GM12878 (cell line): Measurements from ENCODE around the gene CTNNA3. TPM values are rescaled to one million over a fixed set of nuclear protein-coding genes. Genes with fewer than 3 reads are reported as not detected.

Experiments used
- ATAC-seq: fragments of 200-7000 bp; cut with Tn5 transposase; 3 replicates; pipeline ENCODE4 v1.9.1; 2020; ENCODE audit warnings: mild to moderate bottlenecking, moderate library complexity
- BruUV-seq: library from RNA; stranded (reverse); fragments of 400-500 nt; replicated peaks from 2 replicates; lab custom pipeline; 2021; lab: Mats Ljungman, UMichigan
- CTCF ChIA-PET: fragments of 300-600 bp; sonication (Branson Sonifier 250); formaldehyde crosslinking; extraction: SDS; loops from one replicate; lab custom pipeline; 2021; ENCODE audit warnings: inconsistent platforms; lab: Yijun Ruan, JAX
- POLR2A ChIA-PET: fragments of 350-600 bp; formaldehyde crosslinking; extraction: SDS; loops from one replicate; lab custom pipeline; 2021; ENCODE audit warnings: inconsistent platforms; lab: Charles Lee
- RAD21 ChIA-PET: fragments of 300-600 bp; sonication (Branson Sonifier 250); formaldehyde crosslinking; loops from one replicate; lab custom pipeline; 2023; ENCODE audit warnings: antibody characterized with exemption; ENCODE audit not compliant: unreplicated experiment; lab: Charles Lee
- SMC1A ChIA-PET: fragments of 300-600 bp; sonication (Branson Sonifier 250); formaldehyde crosslinking; loops from one replicate; lab custom pipeline; 2023; ENCODE audit not compliant: unreplicated experiment, uncharacterized antibody; lab: Charles Lee
- DNase-seq: peaks from one replicate; pipeline ENCODE4 v3.0.0-alpha.2; 2011; ENCODE audit warnings: low read depth, low spot score
- FAIRE-seq: peaks from 3 replicates; lab custom pipeline; 2011; peaks lifted over from hg19 to GRCh38; lab: Jason Lieb, UNC
- H2AFZ ChIP-seq: 2 replicates; pipeline ENCODE4 v1.6.0; 2011; ENCODE audit warnings: low read depth, low read length, control low read depth; ENCODE audit not compliant: control insufficient read depth
- H3K27ac ChIP-seq: 2 replicates; pipeline ENCODE4 v1.5.1; 2011; ENCODE audit warnings: control low read depth; ENCODE audit not compliant: control insufficient read depth, insufficient read depth
- H3K27me3 ChIP-seq, 2 experiments: replicated peaks in 1 of 2; 2 replicates each; pipeline versions ENCODE4 v1.6.0 to v1.6.1; 2011; ENCODE audit warnings: low read length in 1 of 2; ENCODE audit not compliant: control insufficient read depth in 2 of 2, insufficient read depth in 2 of 2
- H3K36me3 ChIP-seq, 2 experiments: 2 replicates each; pipeline ENCODE4 v1.5.1; 2011; ENCODE audit warnings: low read length in 1 of 2; ENCODE audit not compliant: control insufficient read depth in 2 of 2, insufficient read depth in 2 of 2
- H3K4me1 ChIP-seq: 2 replicates; pipeline ENCODE4 v1.6.1; 2011; ENCODE audit warnings: mild to moderate bottlenecking, low read length, moderate library complexity, mixed read lengths; ENCODE audit not compliant: control insufficient read depth, insufficient read depth
- H3K4me2 ChIP-seq: 2 replicates; pipeline ENCODE4 v1.6.0; 2011; ENCODE audit warnings: control low read depth; ENCODE audit not compliant: control insufficient read depth, insufficient read depth
- H3K4me3 ChIP-seq: fragments of 200-600 bp; sonication (generic); 2 replicates; pipeline ENCODE4 v1.5.1; 2016
- H3K79me2 ChIP-seq: 2 replicates; pipeline ENCODE4 v1.6.0; 2011; ENCODE audit warnings: low read length; ENCODE audit not compliant: control insufficient read depth, insufficient read depth
- H3K9ac ChIP-seq: 2 replicates; pipeline ENCODE4 v1.8.0; 2011; ENCODE audit warnings: low read length, control low read depth, mixed read lengths; ENCODE audit not compliant: control insufficient read depth, insufficient read depth
- H3K9me3 ChIP-seq: replicated peaks from 3 replicates; pipeline ENCODE4 v1.5.1; 2011; ENCODE audit warnings: mild to moderate bottlenecking, low read length; ENCODE audit not compliant: control insufficient read depth, insufficient read depth
- H4K20me1 ChIP-seq: 2 replicates; pipeline ENCODE4 v1.6.0; 2011; ENCODE audit not compliant: control insufficient read depth, insufficient read depth
- BACH1 ChIP-seq: fragments of 450-650 bp; IDR thresholded peaks from 2 replicates; pipeline ENCODE4 v1.6.1; 2017; ENCODE audit warnings: mild to moderate bottlenecking, borderline replicate concordance
- BCL11A ChIP-seq: IDR thresholded peaks from 2 replicates; pipeline ENCODE4 v1.6.1; 2011; ENCODE audit warnings: low read depth, low read length
- BHLHE40 ChIP-seq, 2 experiments: fragments of 450-650 bp in 1 of 2; IDR thresholded peaks; 2 replicates each; pipeline ENCODE4 v1.6.1; 2011 to 2017; ENCODE audit warnings: low read depth in 2 of 2, borderline replicate concordance in 1 of 2, improper control_type of control experiment in 1 of 2, low read length in 1 of 2, mild to moderate bottlenecking in 1 of 2
- CBX5 ChIP-seq: sonication (generic); IDR thresholded peaks from 2 replicates; pipeline ENCODE4 v1.6.1; 2016; ENCODE audit warnings: low read depth, moderate library complexity, mild to moderate bottlenecking, inconsistent platforms
- DPF2 ChIP-seq: fragments of 450-650 bp; IDR thresholded peaks from 2 replicates; pipeline ENCODE4 v1.6.1; 2017; ENCODE audit warnings: mild to moderate bottlenecking
- EGR1 ChIP-seq, 2 experiments: IDR thresholded peaks; 1 replicate in 1 of 2; 2 replicates in 1 of 2; pipeline ENCODE4 v1.6.1; 2011 to 2012; ENCODE audit warnings: low read depth in 2 of 2, low read length in 2 of 2, borderline replicate concordance in 1 of 2, mild to moderate bottlenecking in 1 of 2, moderate library complexity in 1 of 2
- HDAC6 ChIP-seq: fragments of 200-600 bp; sonication (generic); IDR thresholded peaks from one replicate; pipeline ENCODE4 v1.8.0; 2017; ENCODE audit warnings: antibody characterized with exemption; ENCODE audit not compliant: unreplicated experiment
- SREBF1 ChIP-seq: IDR thresholded peaks from 2 replicates; pipeline ENCODE4 v1.6.1; 2012; ENCODE audit warnings: mild to moderate bottlenecking, low read length
- TAF1 ChIP-seq: IDR thresholded peaks from 2 replicates; pipeline ENCODE4 v1.6.1; 2011; ENCODE audit warnings: mild to moderate bottlenecking, low read depth, low read length, borderline replicate concordance
- ZBED1 ChIP-seq: IDR thresholded peaks from 2 replicates; pipeline ENCODE4 v1.6.1; 2016; ENCODE audit warnings: borderline replicate concordance
- ZBTB33 ChIP-seq: fragments of 450-650 bp; IDR thresholded peaks from 2 replicates; pipeline ENCODE4 v1.6.1; 2017; ENCODE audit warnings: mild to moderate bottlenecking
- ZNF207 ChIP-seq: fragments of 450-650 bp; IDR thresholded peaks from 2 replicates; pipeline ENCODE4 v1.6.1; 2014; ENCODE audit warnings: antibody characterized with exemption, mild to moderate bottlenecking, borderline replicate concordance
- ZNF274 ChIP-seq: IDR thresholded peaks from one replicate; pipeline ENCODE4 v1.8.0; 2011; ENCODE audit not compliant: insufficient read length, insufficient read depth
- WGBS: methylation state at CpG from one replicate; pipeline ENCODE4 v1.1.6; 2016; ENCODE audit warnings: low lambda C conversion rate; ENCODE audit not compliant: insufficient replicate concordance, insufficient coverage; ENCODE audit errors: missing lambda C conversion rate; 5-methylcytosine and 5-hydroxymethylcytosine counted together
- in situ Hi-C: fragments of 300-500 bp; cut with MboI; formaldehyde crosslinking; loops from 9 replicates; pipeline ENCODE4 v1.14.3; 2018; ENCODE audit warnings: mixed read lengths
- intact Hi-C: fragments of 100-400 bp; cut with micrococcal nuclease; formaldehyde crosslinking; loops from one replicate; pipeline ENCODE4 v1.14.2; 2022; ENCODE audit not compliant: unreplicated experiment
- polyA plus RNA-seq, 11 experiments: library from polyadenylated mRNA; depleted of rRNA in 4 of 11; unstranded in 6 of 11; stranded (reverse) in 5 of 11; fragments of >200 nt; fragmentation: Nextera tagmentation in 4 of 11; fragmentation: Illumina TruSeq in 1 of 11; extraction: Ambion mirVana in 4 of 11; extraction: Trizol in 1 of 11; gene quantifications; 1 replicate in 1 of 11; 2 replicates in 10 of 11; pipeline versions ENCODE4 v1.2.1 to v1.2.3, GENCODE V29; 2011 to 2016; ENCODE audit warnings: inconsistent platforms in 2 of 11, missing spikeins in 2 of 11, low read depth in 1 of 11
- total RNA-seq, 4 experiments: library from RNA; depleted of rRNA in 3 of 4; stranded (reverse); fragments of >200 nt in 3 of 4; fragmentation: Illumina TruSeq in 1 of 4; extraction: Trizol in 1 of 4; gene quantifications; 2 replicates each; pipeline versions ENCODE4 v1.2.1 to v1.2.3, GENCODE V29; 2013 to 2021
- TF ChIP-seq, protein P1 (sequence below): fragments of 450-650 bp; IDR thresholded peaks from 2 replicates; pipeline ENCODE4 v1.6.1; 2017; ENCODE audit warnings: mild to moderate bottlenecking, moderate library complexity

Gene CTNNA3
- total and polyA plus RNA-seq, 10 of the 15 experiments (the other 5 are each of a cell fraction or from before 2014, with no cell fraction given) = under 0.01 to 4.5 (median 0.22) TPM; not detected in 2

- in situ Hi-C loops = no loop called here
- 0% methylated on average over 2 of the region's 2 CpGs for WGBS
- Histone ChIP-seq H3K27ac (no peak overlapping the region), H3K9ac (no peak overlapping the region), H4K20me1 (no peaks in the 10 kb centered on the region), H3K36me3 (no peaks in the 10 kb centered on the region), H3K4me1 (no peaks in the 10 kb centered on the region), H3K4me3 (no peak overlapping the region), H3K4me2 (no peak overlapping the region), H3K9me3 (no peaks in the 10 kb centered on the region)
- DNase-seq (no peak), ATAC-seq (no peak), FAIRE-seq (no peak)
- ChIA-PET CTCF (interaction anchor here (0.7 kb wide), 1 partner anchor 339 kb away, joined by 3 read pairs; no protein-coding TSS in a partner anchor), RAD21 (interaction anchor here (1.0 kb wide), 1 partner anchor 10 kb away, joined by 3 read pairs; no protein-coding TSS in a partner anchor)
- no peak for TF ChIP-seq TAF1
- TF ChIP-seq ZBTB33 = no peak
- no peak for TF ChIP-seq CBX5
- TF ChIP-seq HDAC6 = no peak
- TF ChIP-seq BHLHE40 (IDR thresholded peaks at IDR 0.05; ENCODE audit: borderline replicate concordance in 1 of 2, low read depth in 2 of 2, low read length in 1 of 2) = no peak
- TF ChIP-seq BCL11A = no peak
- no peak for TF ChIP-seq EGR1 (IDR thresholded peaks at IDR 0.05; ENCODE audit: borderline replicate concordance in 1 of 2, low read depth in 2 of 2, low read length in 2 of 2)
- TF ChIP-seq ZNF274 = no peak
- TF ChIP-seq, protein P1, sequence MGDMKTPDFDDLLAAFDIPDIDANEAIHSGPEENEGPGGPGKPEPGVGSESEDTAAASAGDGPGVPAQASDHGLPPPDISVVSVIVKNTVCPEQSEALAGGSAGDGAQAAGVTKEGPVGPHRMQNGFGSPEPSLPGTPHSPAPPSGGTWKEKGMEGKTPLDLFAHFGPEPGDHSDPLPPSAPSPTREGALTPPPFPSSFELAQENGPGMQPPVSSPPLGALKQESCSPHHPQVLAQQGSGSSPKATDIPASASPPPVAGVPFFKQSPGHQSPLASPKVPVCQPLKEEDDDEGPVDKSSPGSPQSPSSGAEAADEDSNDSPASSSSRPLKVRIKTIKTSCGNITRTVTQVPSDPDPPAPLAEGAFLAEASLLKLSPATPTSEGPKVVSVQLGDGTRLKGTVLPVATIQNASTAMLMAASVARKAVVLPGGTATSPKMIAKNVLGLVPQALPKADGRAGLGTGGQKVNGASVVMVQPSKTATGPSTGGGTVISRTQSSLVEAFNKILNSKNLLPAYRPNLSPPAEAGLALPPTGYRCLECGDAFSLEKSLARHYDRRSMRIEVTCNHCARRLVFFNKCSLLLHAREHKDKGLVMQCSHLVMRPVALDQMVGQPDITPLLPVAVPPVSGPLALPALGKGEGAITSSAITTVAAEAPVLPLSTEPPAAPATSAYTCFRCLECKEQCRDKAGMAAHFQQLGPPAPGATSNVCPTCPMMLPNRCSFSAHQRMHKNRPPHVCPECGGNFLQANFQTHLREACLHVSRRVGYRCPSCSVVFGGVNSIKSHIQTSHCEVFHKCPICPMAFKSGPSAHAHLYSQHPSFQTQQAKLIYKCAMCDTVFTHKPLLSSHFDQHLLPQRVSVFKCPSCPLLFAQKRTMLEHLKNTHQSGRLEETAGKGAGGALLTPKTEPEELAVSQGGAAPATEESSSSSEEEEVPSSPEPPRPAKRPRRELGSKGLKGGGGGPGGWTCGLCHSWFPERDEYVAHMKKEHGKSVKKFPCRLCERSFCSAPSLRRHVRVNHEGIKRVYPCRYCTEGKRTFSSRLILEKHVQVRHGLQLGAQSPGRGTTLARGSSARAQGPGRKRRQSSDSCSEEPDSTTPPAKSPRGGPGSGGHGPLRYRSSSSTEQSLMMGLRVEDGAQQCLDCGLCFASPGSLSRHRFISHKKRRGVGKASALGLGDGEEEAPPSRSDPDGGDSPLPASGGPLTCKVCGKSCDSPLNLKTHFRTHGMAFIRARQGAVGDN = no peak
- no peak for TF ChIP-seq BACH1
- no peak for TF ChIP-seq SREBF1
- no peak for TF ChIP-seq ZNF207
- no peak for TF ChIP-seq ZBED1
- TF ChIP-seq DPF2 = no peak
- TF ChIP-seq, all 136 proteins: peak for 0
- H3K27me3 ChIP-seq = no peaks in the 10 kb centered on the region
- intact Hi-C loops = no loop called here
- POLR2A ChIA-PET = no interaction called here
- no TSS peak for BruUV-seq
- SMC1A ChIA-PET = interaction anchor here (0.8 to 2.5 kb wide), 5 partner anchors 10 to 374 kb away, joined by 3 to 6 read pairs (median 4); no protein-coding TSS in a partner anchor
- H3K79me2 ChIP-seq = no peaks in the 10 kb centered on the region
- no peak overlapping the region for H2AFZ ChIP-seq
These were observed 568.6 kb downstream of the CTNNA3 start for GRCh38 chr10:67127441-67127840.
